ENCODE results near the gene FAM107B.

Gene FAM107B

GRCh38 chr10:14526326-14526725 lies 248.4 kb downstream of the FAM107B start:
- no peak for DNase-seq

DNA sequence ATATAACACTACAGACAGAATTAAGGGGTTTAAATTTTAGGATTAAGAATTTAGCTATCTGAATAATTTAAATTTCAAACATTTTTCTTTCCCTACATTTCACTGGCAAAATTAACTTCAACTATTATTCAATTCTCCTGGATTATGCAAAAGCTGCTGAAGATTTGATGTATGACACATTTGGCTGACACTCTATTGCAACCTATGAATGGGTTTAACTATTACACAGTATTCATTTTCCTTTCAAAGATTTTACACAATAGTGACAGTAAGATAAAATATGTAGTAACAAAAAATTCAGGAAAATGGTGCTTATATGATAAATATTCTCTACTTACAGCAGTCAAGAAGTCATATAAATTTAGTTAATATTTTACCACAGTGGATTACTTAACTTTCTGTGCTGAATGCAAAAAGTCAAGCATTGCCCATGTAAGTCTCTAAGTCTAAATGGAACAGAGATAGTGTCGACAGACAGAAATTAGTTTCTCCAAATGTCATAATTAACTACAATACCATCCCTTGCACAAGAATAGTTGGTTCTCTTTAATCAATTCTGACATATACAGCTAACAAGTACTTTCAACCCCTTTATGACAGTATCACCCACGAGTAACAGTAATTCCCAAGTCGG lies 249.9 kb downstream of the FAM107B start:
- DNase-seq = no peak

GRCh38 chr10:14523286-14523685 lies 251.4 kb downstream of the FAM107B start:
- DNase-seq = no peak

- no peak for DNase-seq
Observed at GRCh38 chr10:14519785-14520184, 254.9 kb downstream of the FAM107B start.

DNA sequence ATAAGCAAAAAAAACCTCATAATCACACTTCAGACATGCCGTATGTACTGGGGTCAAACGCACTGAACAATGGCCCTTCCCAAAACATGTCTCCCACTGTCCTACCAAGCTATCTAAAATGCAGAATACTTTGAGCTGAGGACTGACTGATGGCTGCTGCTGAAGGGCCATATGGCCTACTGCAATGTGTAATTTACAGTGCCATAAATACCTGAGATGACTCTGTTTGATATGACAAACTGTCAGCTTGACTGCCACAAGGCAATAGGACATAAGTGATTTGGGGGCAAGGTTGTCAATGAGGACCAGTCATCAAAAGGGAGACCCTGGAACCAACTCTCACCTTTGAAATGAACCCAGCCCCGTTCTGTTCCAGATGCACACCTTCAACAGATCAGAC lies 256.5 kb downstream of the FAM107B start:
- DNase-seq = no peak

- DNase-seq = no peak
Observed at GRCh38 chr10:14513123-14513522, 261.6 kb downstream of the FAM107B start.

DNA sequence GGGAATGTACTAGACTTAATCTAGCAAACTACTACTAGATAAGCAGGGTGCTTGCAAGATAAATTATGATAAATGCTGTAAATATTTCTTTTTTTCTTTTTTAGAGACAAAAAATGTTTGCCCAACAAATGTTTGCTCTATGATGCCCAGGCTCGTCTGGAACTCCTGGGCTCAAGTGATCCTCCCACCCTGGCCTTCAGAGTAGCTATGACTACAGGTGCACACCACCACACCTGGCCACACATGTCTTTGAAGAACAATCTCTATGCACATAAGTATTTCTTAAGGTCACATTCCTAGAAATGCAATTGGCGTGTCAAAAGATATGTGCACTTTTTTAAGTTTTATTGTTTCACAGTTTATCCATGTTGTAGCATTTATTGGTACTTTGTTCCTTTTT lies 264.4 kb downstream of the FAM107B start:
- DNase-seq = no peak

DNA sequence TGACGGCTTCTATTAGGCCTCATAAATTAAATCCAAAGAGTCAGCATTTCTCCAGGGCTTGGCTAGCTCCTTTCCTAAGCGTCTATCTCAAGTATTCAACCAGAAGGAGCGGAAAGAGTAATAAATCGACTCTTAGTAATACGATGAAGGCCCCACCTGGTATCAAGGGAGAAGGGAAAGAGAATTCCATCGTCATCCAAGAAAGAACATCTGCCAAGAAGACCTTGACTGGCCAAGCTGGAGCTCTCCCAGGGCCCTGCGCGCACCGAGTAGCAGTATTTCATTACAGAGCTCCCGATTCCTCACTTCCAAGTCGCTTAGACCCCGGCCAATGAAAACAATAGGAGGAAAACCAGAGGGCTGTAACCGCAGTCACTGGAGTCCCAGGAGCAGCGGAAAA lies 266.0 kb downstream of the FAM107B start:
- DNase-seq = peak; percentile 94

- no peak for DNase-seq
Observed at GRCh38 chr10:14507781-14508180, 266.9 kb downstream of the FAM107B start.

GRCh38 chr10:14507176-14507575 lies 267.5 kb downstream of the FAM107B start:
- peak; percentile 54 for DNase-seq

DNA sequence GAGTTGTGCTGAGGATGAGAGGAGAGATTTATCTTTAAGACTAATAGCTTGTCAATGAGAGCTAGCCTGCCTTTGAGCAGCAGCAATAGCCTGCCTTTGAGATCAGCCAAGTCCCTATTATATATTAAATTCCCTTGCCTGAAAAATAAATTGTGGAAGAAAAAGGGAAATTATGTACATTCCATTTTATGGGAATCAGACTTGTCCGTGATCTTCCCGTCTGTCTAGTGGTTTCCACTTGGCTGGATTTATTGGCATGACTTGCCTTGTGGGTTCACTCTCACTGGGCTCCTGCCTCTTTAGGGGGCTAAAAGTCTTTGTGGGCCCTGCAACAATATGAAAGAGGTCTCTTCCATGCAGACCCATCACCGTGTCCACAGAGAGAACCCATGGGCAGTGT lies 272.3 kb downstream of the FAM107B start:
- DNase-seq = no peak

DNA sequence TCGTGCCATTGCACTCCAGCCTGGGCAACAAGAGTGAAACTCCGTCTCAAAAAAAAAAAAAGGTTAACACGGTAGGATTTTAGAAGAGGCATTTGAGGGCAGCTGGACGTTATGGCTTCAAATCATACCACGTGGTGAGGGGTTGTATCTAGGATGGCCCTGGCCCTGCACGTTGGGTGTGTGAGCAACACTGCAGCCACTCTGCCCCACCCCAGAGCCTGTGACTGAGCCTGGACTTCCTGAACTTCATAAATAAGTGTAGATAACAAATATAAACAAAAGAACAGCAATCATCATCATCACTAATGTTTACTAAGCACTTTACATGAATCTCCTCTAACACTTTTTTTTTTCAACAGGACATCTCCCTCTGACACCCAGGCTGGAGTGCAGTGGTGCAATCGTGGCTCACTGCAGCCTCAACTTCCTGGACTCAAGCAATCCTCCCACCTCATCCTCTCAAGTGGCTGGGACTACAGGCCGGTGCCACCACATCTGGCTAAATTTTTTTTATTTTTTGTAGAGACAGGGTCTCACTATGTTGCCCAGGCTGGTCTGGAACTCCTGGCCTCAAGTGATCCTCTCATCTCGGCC lies 274.4 kb downstream of the FAM107B start:
- no peak for DNase-seq

GRCh38 chr10:14499601-14499904 lies 275.1 kb downstream of the FAM107B start:
- DNase-seq = no peak

DNA sequence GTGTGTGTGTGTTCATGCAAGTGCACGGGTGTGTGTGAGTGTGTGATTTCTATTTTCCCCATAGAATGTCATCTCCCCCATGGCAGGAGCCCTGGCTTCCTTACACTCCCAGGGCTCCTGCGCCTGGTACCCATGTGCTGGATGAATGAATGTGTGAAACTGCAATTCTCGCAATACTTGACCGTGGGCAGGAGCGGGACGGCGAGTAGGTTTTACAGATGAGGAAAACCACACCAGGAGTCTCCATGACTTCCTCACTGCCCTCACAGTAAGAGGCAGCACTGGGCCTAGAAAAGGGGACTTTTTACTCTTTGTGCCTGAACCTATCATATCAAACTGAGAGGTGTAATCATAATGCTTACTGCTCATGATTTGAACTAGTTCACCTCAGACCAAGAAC lies 276.4 kb downstream of the FAM107B start:
- DNase-seq = no peak

DNA sequence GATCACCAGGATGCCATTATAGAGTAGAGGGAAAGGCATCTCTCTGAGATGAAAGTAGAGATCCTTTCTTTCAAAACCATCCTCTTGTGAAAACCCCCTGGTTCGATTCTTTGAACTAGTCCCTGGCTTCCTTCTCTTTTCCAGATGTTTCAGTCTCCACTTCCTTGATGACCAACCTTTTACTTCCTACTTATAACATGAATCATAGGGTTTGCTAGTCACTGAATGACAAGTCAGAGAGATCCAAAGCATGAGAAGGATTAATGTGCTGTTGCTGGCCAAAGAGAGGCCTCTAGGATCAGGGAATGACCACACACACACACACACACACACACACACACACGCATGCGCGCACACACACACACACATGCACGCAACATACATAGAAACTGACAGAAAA lies 282.9 kb downstream of the FAM107B start:
- DNase-seq = no peak

DNA sequence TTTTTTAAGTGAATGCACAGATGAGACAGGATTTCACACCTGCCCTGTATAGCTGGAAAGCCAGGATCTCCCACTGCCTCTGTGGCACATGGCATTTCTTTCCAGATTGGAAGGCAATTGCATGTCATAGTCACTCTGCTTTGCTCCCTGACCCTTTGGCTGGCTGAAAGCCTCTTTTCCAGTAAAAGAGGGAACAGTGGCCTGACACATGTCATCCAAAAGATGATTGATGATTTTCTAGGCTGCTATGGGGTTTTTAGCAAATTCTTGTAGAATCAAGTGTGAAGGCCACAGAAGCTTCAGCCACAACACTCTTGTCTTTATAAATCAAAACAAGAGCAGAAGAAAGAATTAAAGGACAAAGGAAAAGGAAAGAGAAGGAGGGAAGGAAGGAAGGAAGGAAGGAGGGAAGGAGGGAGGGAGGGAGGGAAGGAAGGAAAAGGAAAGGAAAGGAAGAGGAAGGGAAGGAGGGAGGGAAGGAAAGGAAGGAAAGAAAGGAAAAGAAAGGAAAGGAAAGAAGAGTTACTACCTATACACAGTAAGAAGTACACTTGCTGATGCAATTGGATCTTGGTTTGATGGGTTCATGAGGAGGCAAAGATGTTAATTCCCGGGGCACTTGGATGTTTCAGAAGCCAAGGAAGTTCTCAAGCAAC lies 285.0 kb downstream of the FAM107B start:
- no peak for DNase-seq

DNA sequence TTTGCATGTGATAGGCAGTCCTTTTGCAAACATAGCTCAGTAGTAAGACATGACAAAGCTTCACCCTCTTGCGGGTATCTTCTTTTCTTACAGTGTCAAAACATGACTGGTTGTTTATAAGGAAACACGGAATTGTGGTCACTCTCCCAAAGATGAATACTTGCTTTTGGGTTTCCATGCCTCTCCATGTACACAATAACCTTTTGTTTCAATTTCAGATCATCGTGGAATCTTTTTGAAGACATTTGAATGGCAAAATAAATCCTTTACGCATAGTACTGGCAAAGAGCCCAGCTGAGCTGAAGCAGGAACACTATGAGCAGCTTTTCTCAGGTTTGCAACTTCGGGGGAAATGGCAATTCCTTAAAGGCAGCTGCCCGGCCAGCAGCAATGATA lies 287.2 kb downstream of the FAM107B start:
- peak; percentile 29 for DNase-seq

- DNase-seq = peak; percentile 7
Observed at GRCh38 chr10:14486777-14487487, 287.8 kb downstream of the FAM107B start.

DNA sequence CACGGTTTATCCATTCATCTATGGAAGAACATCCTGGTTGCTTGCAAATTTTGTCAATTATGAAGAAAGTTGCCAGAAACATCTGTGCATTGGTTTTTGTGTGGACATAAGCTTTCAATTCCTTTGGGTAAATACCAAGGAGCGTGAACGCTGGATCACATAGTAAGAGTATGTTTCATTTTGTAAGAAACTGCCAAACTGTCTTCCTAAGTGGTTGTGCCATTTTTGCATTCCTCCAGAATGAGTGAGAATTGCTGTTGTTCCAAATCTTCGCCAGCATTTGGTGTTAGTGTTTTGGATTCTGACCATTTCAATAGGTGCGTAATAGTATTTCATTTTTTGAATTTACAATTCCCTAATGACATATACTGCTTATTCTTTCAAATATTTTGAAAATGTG lies 288.7 kb downstream of the FAM107B start:
- no peak for DNase-seq

- DNase-seq = no peak
Observed at GRCh38 chr10:14483417-14483816, 291.3 kb downstream of the FAM107B start.

DNA sequence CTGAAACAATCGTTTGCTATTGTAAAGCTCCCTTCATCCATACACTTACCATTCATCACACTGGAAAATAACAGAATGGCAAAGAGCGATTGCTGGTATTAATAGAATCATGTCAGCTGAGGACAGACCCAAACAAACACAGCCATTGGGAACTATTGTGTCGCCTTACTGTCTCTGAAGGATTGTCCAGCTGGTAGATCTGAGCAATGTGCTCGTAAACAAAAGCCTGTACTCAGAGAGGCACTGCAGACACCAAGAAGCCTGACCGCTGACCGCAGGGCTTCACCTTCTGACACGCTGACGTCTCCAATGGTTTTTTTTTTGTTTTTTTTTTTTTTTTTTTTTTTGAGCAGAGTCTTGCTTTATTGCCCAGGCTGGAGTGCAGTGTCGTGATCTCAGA lies 292.9 kb downstream of the FAM107B start:
- no peak for DNase-seq

DNA sequence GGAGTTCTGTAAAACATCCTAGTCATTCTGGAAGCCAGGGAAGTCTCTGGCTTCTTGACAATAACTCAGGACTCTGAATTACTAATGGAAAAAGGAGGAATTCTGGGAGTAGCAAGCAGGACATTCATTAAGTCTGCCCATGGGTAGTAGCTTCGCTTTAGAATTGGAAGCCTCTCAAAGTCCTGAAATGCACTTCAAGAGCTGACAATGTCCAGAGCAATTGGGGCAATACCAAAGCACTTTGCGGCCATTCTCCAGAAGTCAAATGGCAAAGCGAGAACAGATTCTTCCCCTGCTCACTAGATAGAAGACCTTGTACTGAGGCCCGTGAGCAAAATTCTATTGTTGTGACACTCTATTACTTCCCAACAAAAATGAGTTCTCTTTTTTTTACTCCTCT lies 293.7 kb downstream of the FAM107B start:
- no peak for DNase-seq

DNA sequence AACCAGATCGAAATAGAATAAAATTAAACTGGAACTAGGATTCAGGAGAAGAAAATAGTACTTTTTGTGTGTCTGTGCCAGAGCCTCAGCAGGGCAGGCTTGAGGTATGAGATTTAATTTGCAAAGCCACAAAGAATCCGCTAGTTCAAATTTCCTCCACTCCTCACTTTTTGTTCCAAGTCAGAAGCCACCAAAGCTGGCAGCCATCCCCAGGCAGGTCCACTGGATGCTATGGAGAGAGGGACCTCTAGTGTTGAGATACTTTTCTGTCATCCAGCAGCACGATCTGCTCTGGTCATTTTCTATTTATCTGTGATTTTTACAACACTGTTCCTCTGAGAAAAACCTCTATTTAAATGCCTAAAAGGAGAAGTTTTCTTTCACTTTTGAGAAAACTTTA lies 296.1 kb downstream of the FAM107B start:
- DNase-seq = peak; percentile 88

DNA sequence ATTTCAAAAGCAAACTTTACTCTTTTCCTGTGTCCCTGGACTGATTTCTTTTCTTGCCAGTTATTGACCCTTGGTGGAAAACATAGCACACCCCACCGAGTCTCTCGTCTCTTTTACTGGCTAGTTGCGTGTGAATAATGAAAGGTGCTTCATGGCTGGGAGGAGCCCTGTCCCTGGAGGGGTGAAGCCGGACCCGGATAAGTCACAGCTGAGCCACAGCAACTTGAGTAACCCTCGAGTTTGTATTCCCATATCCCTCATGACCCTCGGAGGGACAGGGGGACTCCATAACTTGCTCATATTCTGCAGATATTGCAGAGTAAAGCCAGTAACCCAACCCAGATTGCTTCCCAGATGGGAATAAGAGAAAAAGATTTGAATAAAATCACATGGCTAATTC lies 296.5 kb downstream of the FAM107B start:
- DNase-seq = no peak
